ENCODE data around the gene CCDC169. TPM values are rescaled to one million over a fixed set of nuclear protein-coding genes. Genes with fewer than 3 reads are reported as not detected.

The CCDC169 gene
- total and polyA plus RNA-seq, 2 of the 13 experiments (the other 11 are each of a cell fraction or from before 2014, with no cell fraction given), result 0.25 to 0.33 TPM

DNA sequence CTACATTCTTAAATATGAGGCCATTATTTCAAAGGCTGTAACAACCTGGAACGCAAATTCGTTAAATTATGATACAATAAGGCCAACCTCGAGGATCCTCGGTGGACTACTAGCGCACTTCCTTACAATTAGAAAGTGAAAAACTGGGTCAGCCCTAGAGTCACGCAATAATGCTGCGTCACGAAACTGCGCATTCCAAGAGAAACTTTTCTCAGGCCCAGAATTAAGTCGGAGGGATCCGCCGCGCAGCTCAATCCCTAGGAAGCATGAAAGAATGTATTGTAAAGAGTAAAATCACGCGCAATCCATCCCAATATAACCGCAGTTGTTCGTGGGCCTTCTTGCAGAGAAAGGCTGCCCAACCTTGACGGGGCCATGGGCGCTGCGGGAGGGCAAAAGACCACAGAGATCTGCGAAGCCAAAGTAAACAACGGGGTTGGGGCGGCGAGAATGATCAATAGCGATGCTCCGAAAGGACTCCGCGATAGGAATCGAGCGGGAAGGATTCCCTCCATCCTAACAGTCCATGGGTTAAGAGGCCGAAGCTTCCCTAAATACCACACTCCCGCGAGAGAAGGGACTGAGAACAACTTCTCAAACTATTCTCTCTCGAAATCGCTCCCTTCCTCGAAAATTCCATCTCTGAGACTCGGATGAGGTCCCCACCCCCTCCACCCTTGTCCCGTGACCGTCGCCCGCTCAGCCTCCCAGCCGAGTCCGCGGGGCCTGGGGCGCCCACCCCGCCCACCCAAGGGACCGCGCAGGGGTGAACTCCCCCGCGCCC lies 48.0 kb upstream of the CCDC169 start (continued):
- 0 out of 2 replicates have a peak, but pooled peaks have one; percentile 19 for TF ChIP-seq ZNF644 (CRISPR knock-in tag; IDR thresholded peaks at IDR 0.05; ENCODE audit: low read depth)
- TF ChIP-seq CBFB (CRISPR knock-in tag; IDR thresholded peaks at IDR 0.05), result no peak
- no peak for TF ChIP-seq NFE2 (CRISPR knock-in tag; IDR thresholded peaks at IDR 0.05)
- TF ChIP-seq PATZ1 (CRISPR knock-in tag; IDR thresholded peaks at IDR 0.05), result peak; percentile 14; the same call in 1 of the 2 replicates
- peak; percentile 38 for TF ChIP-seq YY1 (IDR thresholded peaks at IDR 0.05; ENCODE audit: insufficient read depth, insufficient replicate concordance, low read depth, low read length)
- 0 out of 2 replicates have a peak, but pooled peaks have one; percentile 31 for TF ChIP-seq HDAC1 (CRISPR knock-in tag; IDR thresholded peaks at IDR 0.05)
- TF ChIP-seq CREB3 (CRISPR knock-in tag; IDR thresholded peaks at IDR 0.05), result no peak
- TF ChIP-seq, protein P1, sequence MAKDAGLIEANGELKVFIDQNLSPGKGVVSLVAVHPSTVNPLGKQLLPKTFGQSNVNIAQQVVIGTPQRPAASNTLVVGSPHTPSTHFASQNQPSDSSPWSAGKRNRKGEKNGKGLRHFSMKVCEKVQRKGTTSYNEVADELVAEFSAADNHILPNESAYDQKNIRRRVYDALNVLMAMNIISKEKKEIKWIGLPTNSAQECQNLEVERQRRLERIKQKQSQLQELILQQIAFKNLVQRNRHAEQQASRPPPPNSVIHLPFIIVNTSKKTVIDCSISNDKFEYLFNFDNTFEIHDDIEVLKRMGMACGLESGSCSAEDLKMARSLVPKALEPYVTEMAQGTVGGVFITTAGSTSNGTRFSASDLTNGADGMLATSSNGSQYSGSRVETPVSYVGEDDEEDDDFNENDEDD (CRISPR knock-in tag; IDR thresholded peaks at IDR 0.05; ENCODE audit: borderline replicate concordance), result peak; percentile 66; the same call in 1 of the 2 replicates
- no peak for TF ChIP-seq ZNF331 (CRISPR knock-in tag; IDR thresholded peaks at IDR 0.05)
- TF ChIP-seq MTA1 (CRISPR knock-in tag; IDR thresholded peaks at IDR 0.05; ENCODE audit: borderline replicate concordance), result no peak
- TF ChIP-seq EP300 (IDR thresholded peaks at IDR 0.05; ENCODE audit: low read depth in 2 of 2, low read length in 2 of 2), result no peak
- no peak for TF ChIP-seq EP300 (CRISPR knock-in tag; IDR thresholded peaks at IDR 0.05; ENCODE audit: borderline replicate concordance)
- peak; percentile 60 for TF ChIP-seq HOXA3 (CRISPR knock-in tag; IDR thresholded peaks at IDR 0.05)
- peak; percentile 77; the same call in 1 of the 2 replicates for TF ChIP-seq ZSCAN25 (CRISPR knock-in tag; IDR thresholded peaks at IDR 0.05)
- no peak for TF ChIP-seq FOXA1 (IDR thresholded peaks at IDR 0.05)
- peak; percentile 77 for TF ChIP-seq FOXA1 (CRISPR knock-in tag; IDR thresholded peaks at IDR 0.05)
- TF ChIP-seq MAX (IDR thresholded peaks at IDR 0.05), result 0 out of 2 replicates have a peak, but pooled peaks have one; percentile 8
- TF ChIP-seq ZNF430 (CRISPR knock-in tag; IDR thresholded peaks at IDR 0.05), result 0 out of 2 replicates have a peak, but pooled peaks have one; percentile 25
- no peak for TF ChIP-seq PCBP2 (optimal IDR thresholded peaks at IDR 0.05; ENCODE audit: low read depth, low read length, poor library complexity, severe bottlenecking)
- no peak for TF ChIP-seq ZNF782 (CRISPR knock-in tag; IDR thresholded peaks at IDR 0.05; ENCODE audit: borderline replicate concordance)
- TF ChIP-seq, protein P2, sequence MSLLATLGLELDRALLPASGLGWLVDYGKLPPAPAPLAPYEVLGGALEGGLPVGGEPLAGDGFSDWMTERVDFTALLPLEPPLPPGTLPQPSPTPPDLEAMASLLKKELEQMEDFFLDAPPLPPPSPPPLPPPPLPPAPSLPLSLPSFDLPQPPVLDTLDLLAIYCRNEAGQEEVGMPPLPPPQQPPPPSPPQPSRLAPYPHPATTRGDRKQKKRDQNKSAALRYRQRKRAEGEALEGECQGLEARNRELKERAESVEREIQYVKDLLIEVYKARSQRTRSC (CRISPR knock-in tag; IDR thresholded peaks at IDR 0.05; ENCODE audit: low read depth), result no peak
- no peak for TF ChIP-seq ZNF557 (CRISPR knock-in tag; IDR thresholded peaks at IDR 0.05)
- TF ChIP-seq NRL (CRISPR knock-in tag; IDR thresholded peaks at IDR 0.05; ENCODE audit: borderline replicate concordance), result 0 out of 2 replicates have a peak, but pooled peaks have one; percentile 22
